GM19372 (cell line): ENCODE data around the gene CERS6.

ENCODE experiments used
- ATAC-seq: cut with Tn5 transposase; IDR thresholded peaks from one replicate; pipeline ENCODE4 v1.9.1; 2021; ENCODE audit warnings: mild to moderate bottlenecking, low read depth, moderate library complexity; ENCODE audit not compliant: unreplicated experiment

The CERS6 gene

DNA sequence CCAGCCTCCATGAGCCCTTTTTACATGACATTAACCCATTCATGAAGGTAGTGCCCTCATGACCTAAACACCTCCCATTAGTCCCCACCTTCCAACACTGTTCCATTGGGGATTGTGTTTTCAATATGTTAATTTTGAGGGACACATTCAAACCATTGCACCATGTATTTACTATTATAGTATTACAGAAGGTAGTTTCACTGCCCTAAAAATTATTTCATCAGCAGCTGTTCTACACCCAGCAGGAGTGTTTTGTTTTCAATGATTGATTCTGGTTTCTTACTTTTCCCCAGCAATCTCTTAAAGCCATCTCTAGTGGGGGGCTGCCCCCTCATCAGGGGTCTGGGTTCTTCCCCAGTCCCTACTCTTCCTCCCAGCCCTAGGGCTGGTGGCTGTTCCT, 71.9 kb downstream of the CERS6 start:
- no peak for ATAC-seq

DNA sequence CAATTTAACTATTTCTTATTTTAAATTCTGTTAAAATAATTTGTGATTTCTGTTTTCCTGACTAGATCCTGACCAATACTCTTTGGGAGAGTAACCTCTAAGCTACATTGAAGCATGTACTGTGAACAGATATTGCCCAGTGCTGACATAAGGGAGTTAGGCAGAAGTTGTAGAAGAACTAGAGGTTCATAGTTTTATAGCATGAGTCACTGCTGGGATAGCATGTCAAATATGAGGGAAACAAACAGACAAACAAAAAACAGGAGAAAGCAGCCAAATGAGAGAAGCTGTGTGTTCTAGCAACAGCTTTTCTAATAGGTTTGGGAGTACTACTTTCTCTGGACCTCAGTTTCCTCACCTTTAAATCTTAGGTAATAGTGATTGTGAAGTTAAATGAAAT, 72.4 kb downstream of the CERS6 start:
- ATAC-seq = no peak

GRCh38 chr2:168529054-168529833, 73.2 kb downstream of the CERS6 start:
- no peak for ATAC-seq

DNA sequence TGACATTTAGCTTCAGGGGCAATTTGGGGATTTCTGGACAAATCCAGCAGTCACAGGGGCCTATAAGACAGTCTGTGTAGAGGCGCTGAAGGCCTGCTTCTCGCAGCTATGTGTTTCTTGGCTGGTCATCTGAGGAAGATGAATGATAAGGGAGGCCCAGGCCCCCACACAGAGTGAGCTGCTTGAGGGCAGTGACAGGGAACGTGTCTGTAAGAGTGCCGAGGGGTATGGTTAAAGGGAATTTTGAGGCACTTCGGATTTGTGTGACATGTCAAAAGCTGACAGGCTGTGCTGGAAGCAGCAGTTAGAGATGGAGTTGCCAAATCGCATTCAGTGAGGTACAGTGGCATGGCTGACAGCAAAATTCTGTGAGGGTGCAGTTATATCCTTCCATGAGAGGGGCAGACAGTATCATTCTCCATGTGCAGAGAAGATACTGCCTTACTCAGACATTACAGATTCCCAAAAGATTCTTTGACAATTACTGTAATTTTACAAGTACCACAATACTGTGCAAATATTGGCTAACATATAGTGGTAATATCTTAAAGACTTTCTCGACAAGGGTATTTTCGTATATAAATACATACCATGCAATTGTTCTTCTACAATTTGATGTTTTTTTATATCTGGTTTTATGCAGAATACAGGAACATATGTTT, 74.0 kb downstream of the CERS6 start:
- no peak for ATAC-seq

DNA sequence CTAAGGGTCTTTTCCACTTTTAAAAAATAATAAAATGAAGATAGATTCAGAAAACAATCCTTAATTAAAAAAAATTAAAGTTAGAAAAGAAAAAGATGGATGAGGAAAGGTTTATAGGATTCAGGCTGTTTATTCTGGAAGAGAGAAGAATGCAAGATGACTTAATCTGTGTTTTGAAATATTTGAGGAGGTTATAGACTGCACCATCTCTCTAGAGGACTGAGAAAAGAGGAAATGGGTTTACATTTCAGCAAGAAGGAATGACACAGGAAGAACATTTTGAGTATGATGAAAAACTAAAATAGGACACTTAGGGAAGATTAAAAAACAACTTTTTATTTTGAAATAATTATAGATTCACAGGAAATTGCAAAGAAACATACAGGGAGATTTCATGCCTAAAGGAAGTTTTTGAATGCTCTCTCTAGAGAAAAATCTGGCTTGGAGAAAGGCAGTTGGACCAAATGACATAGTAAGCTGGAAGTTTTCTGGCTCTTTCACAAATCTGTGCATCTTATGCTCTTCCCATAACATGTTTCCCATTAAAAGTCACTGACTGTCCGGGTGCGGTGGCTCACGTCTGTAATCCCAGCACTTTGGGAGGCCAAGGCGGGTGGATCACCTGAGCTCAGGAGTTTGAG, 75.0 kb downstream of the CERS6 start:
- ATAC-seq = peak; percentile 51

DNA sequence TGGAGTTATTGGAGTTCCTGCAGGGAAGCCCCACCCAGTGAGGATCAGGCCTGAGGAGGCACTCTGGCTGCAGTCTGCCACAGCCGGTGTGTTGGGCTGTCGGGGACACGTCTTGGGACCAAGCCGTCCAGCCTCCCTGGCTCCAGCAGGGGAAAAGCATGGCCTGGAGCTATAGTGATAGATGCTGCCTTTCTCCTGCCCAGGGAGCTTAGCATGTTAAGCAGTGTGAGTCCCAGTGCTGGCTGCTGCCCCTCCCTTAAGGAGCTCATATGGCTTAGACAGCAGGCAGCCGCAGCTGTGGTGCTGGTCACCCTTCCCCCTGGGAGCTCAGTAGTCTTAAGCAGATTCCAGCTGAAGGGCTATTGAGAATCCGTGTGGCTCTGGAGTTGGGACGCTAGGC, 78.9 kb downstream of the CERS6 start:
- ATAC-seq = no peak

GRCh38 chr2:168536925-168537466, 80.9 kb downstream of the CERS6 start:
- no peak for ATAC-seq

DNA sequence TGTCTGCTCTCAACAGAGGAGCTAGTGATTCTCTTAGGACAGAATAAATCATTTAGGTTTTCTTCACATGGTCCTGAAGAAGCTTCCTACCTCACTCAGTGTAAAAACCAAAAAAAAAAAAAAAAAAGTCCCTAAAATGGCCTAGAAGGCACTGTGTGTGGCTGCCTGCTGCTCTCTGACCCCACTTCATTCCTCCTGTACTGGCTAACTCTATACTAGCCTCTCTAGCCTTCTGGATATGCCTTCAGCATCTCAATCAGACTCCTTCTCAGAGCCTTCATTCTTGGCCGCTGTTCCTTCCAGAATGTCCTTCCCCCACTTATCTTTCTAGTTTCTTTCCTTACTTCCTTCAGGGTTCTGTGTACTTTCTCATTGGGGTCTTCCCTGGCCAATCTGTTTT, 82.1 kb downstream of the CERS6 start:
- no peak for ATAC-seq

- no peak for ATAC-seq
Measured at GRCh38 chr2:168538534-168538933, 82.5 kb downstream of the CERS6 start.

- no peak for ATAC-seq
Measured at GRCh38 chr2:168539945-168540344, 83.9 kb downstream of the CERS6 start.

GRCh38 chr2:168541858-168542257, 85.8 kb downstream of the CERS6 start:
- no peak for ATAC-seq

DNA sequence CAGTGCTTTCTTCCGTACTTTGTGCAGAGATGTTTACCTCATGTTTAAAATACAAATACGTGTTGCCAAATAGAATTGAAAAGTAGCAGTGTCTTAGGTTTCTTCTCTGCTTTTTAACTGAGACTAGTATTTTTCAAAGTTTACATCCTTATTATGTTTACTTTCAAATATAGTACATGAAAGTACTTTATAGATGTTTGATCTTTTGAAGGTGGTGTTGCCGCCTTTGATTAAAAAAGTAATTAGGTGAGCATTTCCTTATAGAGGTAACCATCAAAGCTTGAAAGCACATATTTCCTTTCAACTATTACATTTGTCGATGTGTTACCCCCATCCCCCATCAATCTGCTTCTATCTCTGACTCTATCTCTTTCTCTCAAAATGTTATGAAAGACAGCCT, 87.0 kb downstream of the CERS6 start:
- ATAC-seq = no peak

DNA sequence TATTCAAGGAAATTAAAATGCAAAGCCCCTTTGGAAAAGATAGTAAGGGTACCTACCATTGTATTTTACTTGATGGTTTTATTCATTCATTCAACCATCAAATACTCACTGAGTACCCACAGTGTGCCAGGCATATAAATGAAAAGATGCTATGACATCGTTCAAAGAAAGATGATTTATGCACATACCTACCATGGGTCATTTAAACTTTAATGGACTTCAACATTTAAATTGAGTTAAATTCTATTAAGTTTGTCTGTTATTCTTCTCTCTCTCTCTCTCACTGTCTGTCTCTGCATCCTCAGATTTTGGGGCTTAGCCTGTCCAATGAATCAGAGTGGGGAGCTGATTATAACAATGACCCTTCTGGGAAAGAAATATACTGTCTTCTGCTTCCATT, 87.9 kb downstream of the CERS6 start:
- ATAC-seq = no peak

- no peak for ATAC-seq
Measured at GRCh38 chr2:168545439-168546082, 89.5 kb downstream of the CERS6 start.

GRCh38 chr2:168550670-168551069, 94.6 kb downstream of the CERS6 start:
- ATAC-seq = no peak

DNA sequence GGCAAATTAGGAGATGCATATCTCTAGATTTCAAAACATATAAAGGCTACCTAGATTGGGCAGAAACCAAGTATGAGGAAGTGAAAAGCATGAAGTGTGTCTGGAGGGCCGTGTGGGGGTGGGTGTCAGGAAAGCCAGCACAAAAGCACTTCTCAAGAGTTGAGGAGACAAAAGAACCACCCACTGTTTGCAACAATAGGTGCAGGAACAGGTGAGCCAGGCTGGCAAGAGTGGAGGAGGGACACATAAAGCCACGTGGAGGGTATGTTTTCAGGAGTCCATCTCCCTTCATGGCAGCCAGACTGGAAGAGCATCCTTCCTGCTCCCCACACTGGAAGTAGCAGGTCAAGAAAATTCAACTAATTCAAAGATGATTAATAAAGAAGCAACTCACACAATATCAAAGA, 96.4 kb downstream of the CERS6 start:
- peak; percentile 98 for ATAC-seq

- ATAC-seq = no peak
Measured at GRCh38 chr2:168555283-168555682, 99.2 kb downstream of the CERS6 start.

DNA sequence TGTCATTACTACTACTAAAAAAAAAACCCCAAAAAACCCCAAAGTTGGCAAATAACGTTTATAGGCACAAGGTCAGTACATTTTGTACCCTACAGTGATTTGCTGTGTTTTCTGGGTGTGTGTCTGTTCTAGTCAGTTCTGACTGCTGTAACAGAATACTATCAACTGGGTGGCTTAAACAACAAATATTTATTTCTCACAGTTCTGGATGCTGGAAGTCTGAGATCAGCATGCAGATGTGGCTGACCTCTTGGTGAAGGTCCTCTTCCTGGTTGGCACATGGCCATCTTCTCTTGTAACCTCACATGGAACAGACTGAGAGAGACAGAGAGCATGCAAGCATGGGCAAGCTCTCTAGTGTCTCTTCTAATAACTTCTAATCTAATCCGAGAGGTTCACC, 103.1 kb downstream of the CERS6 start:
- ATAC-seq = no peak

DNA sequence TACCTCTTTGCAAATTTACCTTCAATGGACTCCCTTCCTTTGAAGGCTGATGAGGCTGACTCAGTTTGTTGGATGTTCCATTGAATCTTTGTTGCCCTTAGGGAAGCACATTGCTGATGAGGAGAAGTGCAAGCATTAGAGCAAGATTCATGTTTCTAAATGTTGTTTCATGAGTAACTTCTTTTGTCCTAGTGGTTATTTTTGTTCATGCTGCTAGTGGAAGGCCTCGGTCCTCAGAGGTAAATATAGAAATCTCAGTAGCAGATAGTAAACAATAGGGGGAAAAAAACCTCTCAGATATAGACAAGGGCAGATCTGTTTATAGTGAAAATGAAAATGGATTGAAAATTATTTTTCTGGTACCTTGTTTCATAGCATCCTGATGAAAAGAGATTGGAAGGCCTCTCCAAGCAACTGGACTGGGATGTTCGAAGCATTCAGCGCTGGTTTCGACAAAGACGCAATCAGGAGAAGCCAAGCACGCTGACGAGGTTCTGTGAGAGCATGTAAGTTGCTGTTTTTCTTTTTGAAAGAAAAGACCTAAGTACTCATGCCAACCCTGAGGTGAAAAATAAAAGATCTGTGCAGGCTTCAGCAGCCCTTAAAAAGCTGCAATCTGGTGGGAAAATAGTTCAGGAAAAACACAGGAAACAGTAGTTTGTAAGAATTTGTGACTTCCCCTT, 104.9 kb downstream of the CERS6 start:
- peak; percentile 72 for ATAC-seq

GRCh38 chr2:168561991-168562390, 105.9 kb downstream of the CERS6 start:
- ATAC-seq = no peak
